HepG2 (cell line): ENCODE measurements around the gene RPS8. TPM values are rescaled to one million over a fixed set of nuclear protein-coding genes. Genes with fewer than 3 reads are reported as not detected.

Source experiments
- CREM ChIP-seq, 2 experiments: sonication (generic) in 1 of 2; formaldehyde crosslinking in 1 of 2; IDR thresholded peaks; 2 replicates each; pipeline versions ENCODE4 v1.4.0 to v1.6.1; 2016 to 2020; ENCODE audit warnings: antibody characterized with exemption in 1 of 2, mild to moderate bottlenecking in 1 of 2, missing genetic modification reagents in 1 of 2
- GLI4 ChIP-seq: sonication (generic); formaldehyde crosslinking; IDR thresholded peaks from 2 replicates; pipeline ENCODE4 v1.5.1; 2020; ENCODE audit warnings: missing genetic modification reagents, mild to moderate bottlenecking, moderate library complexity, borderline replicate concordance
- HNRNPH1 ChIP-seq: fragments of 200-400 bp; formaldehyde crosslinking; optimal IDR thresholded peaks from 2 replicates; pipeline ENCODE3; 2017; ENCODE audit warnings: mild to moderate bottlenecking, low read depth, low read length
- KLF11 ChIP-seq: IDR thresholded peaks from 2 replicates; pipeline ENCODE4 v1.6.1; 2016; ENCODE audit warnings: missing compliant biosample characterization
- MAFG ChIP-seq: sonication (generic); formaldehyde crosslinking; IDR thresholded peaks from 2 replicates; pipeline ENCODE4 v1.5.1; 2020; ENCODE audit warnings: mild to moderate bottlenecking, missing genetic modification reagents
- MEIS1 ChIP-seq: sonication (generic); formaldehyde crosslinking; IDR thresholded peaks from 2 replicates; pipeline ENCODE4 v1.9.0; 2021; ENCODE audit warnings: mild to moderate bottlenecking, missing genetic modification reagents, moderate library complexity, borderline replicate concordance
- SALL1 ChIP-seq: sonication (generic); formaldehyde crosslinking; IDR thresholded peaks from 2 replicates; pipeline ENCODE4 v1.8.0; 2022; ENCODE audit warnings: mild to moderate bottlenecking, missing genetic modification reagents
- SMAD9 ChIP-seq: sonication (generic); formaldehyde crosslinking; IDR thresholded peaks from 2 replicates; pipeline ENCODE4 v1.5.1; 2020; ENCODE audit warnings: mild to moderate bottlenecking, missing genetic modification reagents
- SNAI1 ChIP-seq: sonication (generic); formaldehyde crosslinking; IDR thresholded peaks from 2 replicates; pipeline ENCODE4 v1.5.0; 2020; ENCODE audit warnings: mild to moderate bottlenecking, missing genetic modification reagents, borderline replicate concordance
- TGIF2 ChIP-seq: IDR thresholded peaks from 2 replicates; pipeline ENCODE4 v1.6.1; 2016; ENCODE audit warnings: control low read depth, missing compliant biosample characterization
- ZBTB3 ChIP-seq: sonication (generic); formaldehyde crosslinking; IDR thresholded peaks from 2 replicates; pipeline ENCODE4 v1.4.0; 2020; ENCODE audit warnings: low read depth, mild to moderate bottlenecking, moderate library complexity, missing genetic modification reagents, borderline replicate concordance
- ZMYM4 ChIP-seq: sonication (generic); formaldehyde crosslinking; IDR thresholded peaks from 2 replicates; pipeline ENCODE4 v1.8.1; 2023; ENCODE audit warnings: mild to moderate bottlenecking, missing genetic modification reagents
- ZNF121 ChIP-seq: sonication (generic); formaldehyde crosslinking; IDR thresholded peaks from 2 replicates; pipeline ENCODE4 v1.5.0; 2020; ENCODE audit warnings: mild to moderate bottlenecking, missing genetic modification reagents
- ZNF225 ChIP-seq: sonication (generic); formaldehyde crosslinking; IDR thresholded peaks from 2 replicates; pipeline ENCODE4 v1.4.0; 2020; ENCODE audit warnings: mild to moderate bottlenecking, missing genetic modification reagents
- ZNF660 ChIP-seq: sonication (generic); formaldehyde crosslinking; IDR thresholded peaks from 2 replicates; pipeline ENCODE4 v1.5.1; 2020; ENCODE audit warnings: mild to moderate bottlenecking, low read depth, missing genetic modification reagents, borderline replicate concordance
- ZNF670 ChIP-seq: sonication (generic); formaldehyde crosslinking; IDR thresholded peaks from 2 replicates; pipeline ENCODE4 v1.8.0; 2022; ENCODE audit warnings: mild to moderate bottlenecking, missing genetic modification reagents, borderline replicate concordance
- ZNF674 ChIP-seq: sonication (generic); formaldehyde crosslinking; IDR thresholded peaks from 2 replicates; pipeline ENCODE4 v1.5.0; 2020; ENCODE audit warnings: low read depth, mild to moderate bottlenecking, missing genetic modification reagents
- ZSCAN25 ChIP-seq: sonication (generic); formaldehyde crosslinking; IDR thresholded peaks from 2 replicates; pipeline ENCODE4 v1.8.0; 2022; ENCODE audit warnings: mild to moderate bottlenecking, missing genetic modification reagents
- polyA plus RNA-seq, 8 experiments: library from polyadenylated mRNA; depleted of rRNA in 3 of 8; stranded (reverse) in 7 of 8; unstranded in 1 of 8; fragments of >200 nt; fragmentation: Illumina TruSeq in 4 of 8; extraction: Trizol in 4 of 8; gene quantifications; 2 replicates each; pipeline versions ENCODE4 v1.2.1 to v1.2.3, GENCODE V29; 2011 to 2016; ENCODE audit warnings: low read depth in 4 of 8, missing spikeins in 1 of 8, mixed read lengths in 1 of 8; ENCODE audit not compliant: insufficient read depth in 1 of 8
- total RNA-seq, 5 experiments: library from RNA; depleted of rRNA; stranded (reverse); fragments of >200 nt; fragmentation: Illumina TruSeq; extraction: Trizol; gene quantifications; 2 replicates each; pipeline ENCODE4 v1.2.3, GENCODE V29; 2016; ENCODE audit warnings: low read depth in 1 of 5
- TF ChIP-seq, protein P1 (sequence below): IDR thresholded peaks from 2 replicates; pipeline ENCODE4 v1.6.1; 2016; ENCODE audit warnings: low read depth

The RPS8 gene
- total and polyA plus RNA-seq, 2 of the 13 experiments (the other 11 are each of a cell fraction or from before 2014, with no cell fraction given) = 2,628 to 2,822 TPM

DNA sequence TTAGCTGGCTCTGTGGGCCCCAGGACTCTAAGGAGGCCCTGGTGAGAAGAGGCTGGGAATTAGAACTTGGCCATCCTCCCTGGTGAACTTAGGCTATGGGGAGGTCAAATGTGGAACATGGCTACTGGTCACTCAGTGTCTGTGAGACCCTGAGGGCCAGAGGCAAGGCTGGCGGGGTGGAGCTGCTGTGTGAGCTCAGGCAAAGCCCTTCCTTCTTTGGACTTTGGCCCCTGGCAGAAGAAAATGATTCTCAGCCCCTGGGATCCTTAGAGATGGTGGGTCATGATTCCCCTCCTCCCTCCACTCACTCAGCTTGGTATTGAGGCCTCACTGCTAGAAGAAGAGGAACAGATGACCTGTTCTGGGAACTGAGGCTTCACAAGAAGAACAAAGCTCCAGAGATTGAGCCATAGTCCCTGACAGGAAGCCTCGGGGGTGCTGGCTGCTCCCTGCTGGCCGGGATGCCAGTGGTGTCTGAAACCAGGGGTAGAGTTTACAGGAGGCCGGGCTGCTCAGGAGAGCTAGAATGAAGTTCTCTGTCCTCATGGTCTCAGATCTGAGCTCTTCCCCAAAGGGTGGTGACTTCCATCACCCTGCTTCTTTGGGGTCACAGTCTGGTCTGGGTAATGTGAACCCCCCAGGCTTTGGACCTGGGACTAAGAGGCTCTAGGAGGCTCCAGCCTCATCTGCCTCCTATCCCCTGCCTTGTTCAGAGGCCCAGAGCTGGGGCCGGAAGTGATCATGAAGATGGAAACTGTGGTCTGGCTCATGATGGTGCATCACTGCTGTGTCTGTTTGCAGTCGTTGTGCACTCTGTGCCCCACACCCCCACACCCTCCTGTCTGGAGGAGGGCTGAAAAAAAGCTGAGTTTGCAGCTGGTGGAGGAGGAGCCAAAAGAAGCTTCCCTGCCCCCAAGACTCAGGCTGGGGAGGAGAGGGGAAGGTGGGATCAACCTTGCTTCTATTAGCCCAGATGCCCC lies 33.9 kb downstream of the RPS8 start (continued):
- TF ChIP-seq ZNF225 (CRISPR knock-in tag) = no peak
- no peak for TF ChIP-seq CREM (IDR thresholded peaks at IDR 0.05)
- no peak for TF ChIP-seq CREM (CRISPR knock-in tag; IDR thresholded peaks at IDR 0.05)
- peak; percentile 55; the same call in 1 of the 2 replicates for TF ChIP-seq ZMYM4
- TF ChIP-seq GLI4 (CRISPR knock-in tag) = 0 out of 2 replicates have a peak, but pooled peaks have one; percentile 26
- 0 out of 2 replicates have a peak, but pooled peaks have one; percentile 9 for TF ChIP-seq SALL1 (CRISPR knock-in tag)
- TF ChIP-seq ZNF674 = 0 out of 2 replicates have a peak, but pooled peaks have one; percentile 67
- no peak for TF ChIP-seq SMAD9
- TF ChIP-seq HNRNPH1 = no peak
- no peak for TF ChIP-seq ZBTB3 (CRISPR knock-in tag)
- TF ChIP-seq ZNF660 (CRISPR knock-in tag) = no peak
- peak; percentile 60; the same call in 1 of the 2 replicates for TF ChIP-seq SNAI1 (CRISPR knock-in tag)
- TF ChIP-seq, protein P1, sequence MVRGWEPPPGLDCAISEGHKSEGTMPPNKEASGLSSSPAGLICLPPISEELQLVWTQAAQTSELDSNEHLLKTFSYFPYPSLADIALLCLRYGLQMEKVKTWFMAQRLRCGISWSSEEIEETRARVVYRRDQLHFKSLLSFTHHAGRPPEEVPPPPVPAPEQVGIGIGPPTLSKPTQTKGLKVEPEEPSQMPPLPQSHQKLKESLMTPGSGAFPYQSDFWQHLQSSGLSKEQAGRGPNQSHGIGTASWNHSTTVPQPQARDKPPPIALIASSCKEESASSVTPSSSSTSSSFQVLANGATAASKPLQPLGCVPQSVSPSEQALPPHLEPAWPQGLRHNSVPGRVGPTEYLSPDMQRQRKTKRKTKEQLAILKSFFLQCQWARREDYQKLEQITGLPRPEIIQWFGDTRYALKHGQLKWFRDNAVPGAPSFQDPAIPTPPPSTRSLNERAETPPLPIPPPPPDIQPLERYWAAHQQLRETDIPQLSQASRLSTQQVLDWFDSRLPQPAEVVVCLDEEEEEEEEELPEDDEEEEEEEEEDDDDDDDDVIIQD = no peak
- TF ChIP-seq TGIF2 (CRISPR knock-in tag) = no peak
- TF ChIP-seq ZSCAN25 (CRISPR knock-in tag) = 0 out of 2 replicates have a peak, but pooled peaks have one; percentile 22
- TF ChIP-seq MEIS1 (CRISPR knock-in tag) = 0 out of 2 replicates have a peak, but pooled peaks have one; percentile 5
- TF ChIP-seq ZNF121 (CRISPR knock-in tag) = no peak
- TF ChIP-seq KLF11 (CRISPR knock-in tag) = no peak
- TF ChIP-seq MAFG (CRISPR knock-in tag) = no peak
- TF ChIP-seq ZNF670 = 0 out of 2 replicates have a peak, but pooled peaks have one; percentile 21
